WTC11 (cell line): ENCODE results near the gene KRT8. TPM values are rescaled to one million over a fixed set of nuclear protein-coding genes. Genes with fewer than 3 reads are reported as not detected.

ENCODE experiments used
- ATAC-seq: fragments of 200-7000 bp; cut with Tn5 transposase; 2 replicates; pipeline ENCODE4 v1.10.0; 2021; ENCODE audit warnings: mild to moderate bottlenecking, moderate library complexity
- CTCF ChIA-PET: fragments of 300-600 bp; sonication (Branson Sonifier 250); formaldehyde crosslinking; loops from one replicate; lab custom pipeline; 2021; ENCODE audit warnings: antibody characterized with exemption; lab: Charles Lee
- POLR2A ChIA-PET: fragments of 350-600 bp; sonication (Branson Sonifier 250); formaldehyde crosslinking; loops from one replicate; lab custom pipeline; 2021; ENCODE audit warnings: antibody characterized with exemption; lab: Charles Lee
- DNase-seq: peaks from one replicate; pipeline ENCODE4 v3.0.0; 2021; ENCODE audit warnings: low spot score
- H3K27ac Mint-ChIP-seq: 2 replicates; pipeline ENCODE4 v1.8.0; 2021; ENCODE audit warnings: mixed read lengths
- H3K27me3 Mint-ChIP-seq: 2 replicates; pipeline ENCODE4 v1.8.0; 2021; ENCODE audit warnings: low read depth, mild to moderate bottlenecking, moderate library complexity, mixed read lengths
- H3K36me3 Mint-ChIP-seq: 2 replicates; pipeline ENCODE4 v1.8.0; 2021; ENCODE audit warnings: mixed read lengths
- H3K4me1 Mint-ChIP-seq: 2 replicates; pipeline ENCODE4 v1.8.0; 2022; ENCODE audit warnings: mixed read lengths
- H3K4me3 Mint-ChIP-seq: 2 replicates; pipeline ENCODE4 v1.8.0; 2021; ENCODE audit warnings: mild to moderate bottlenecking, moderate library complexity, mixed read lengths
- H3K9me3 Mint-ChIP-seq: 2 replicates; pipeline ENCODE4 v1.8.0; 2021; ENCODE audit warnings: mixed read lengths
- ATF1 ChIP-seq: sonication (generic); formaldehyde crosslinking; IDR thresholded peaks from 2 replicates; pipeline ENCODE4 v1.8.1; 2023; ENCODE audit warnings: mild to moderate bottlenecking, moderate library complexity, missing genetic modification reagents
- E2F1 ChIP-seq: sonication (generic); formaldehyde crosslinking; IDR thresholded peaks from 2 replicates; pipeline ENCODE4 v1.8.0; 2022; ENCODE audit warnings: mild to moderate bottlenecking, missing genetic modification reagents
- E2F5 ChIP-seq: sonication (generic); formaldehyde crosslinking; IDR thresholded peaks from 2 replicates; pipeline ENCODE4 v1.8.1; 2022; ENCODE audit warnings: mild to moderate bottlenecking, moderate library complexity, missing genetic modification reagents
- FOXP4 ChIP-seq: sonication (generic); formaldehyde crosslinking; IDR thresholded peaks from 2 replicates; pipeline ENCODE4 v1.8.0; 2022; ENCODE audit warnings: mild to moderate bottlenecking, missing genetic modification reagents
- IRF1 ChIP-seq: sonication (generic); formaldehyde crosslinking; IDR thresholded peaks from 2 replicates; pipeline ENCODE4 v1.8.0; 2023; ENCODE audit warnings: missing genetic modification reagents
- MXD4 ChIP-seq: fragments of 250-450 bp; sonication (Bioruptor Pico); IDR thresholded peaks from 2 replicates; pipeline ENCODE4 v1.8.0; 2021; ENCODE audit warnings: mild to moderate bottlenecking, moderate library complexity, borderline replicate concordance
- MYBL2 ChIP-seq: sonication (generic); formaldehyde crosslinking; IDR thresholded peaks from 2 replicates; pipeline ENCODE4 v1.8.1; 2023; ENCODE audit warnings: mild to moderate bottlenecking, moderate library complexity, missing genetic modification reagents
- NFATC4 ChIP-seq: fragments of 250-450 bp; sonication (Bioruptor Pico); IDR thresholded peaks from 2 replicates; pipeline ENCODE4 v1.9.0; 2021; ENCODE audit warnings: mild to moderate bottlenecking
- NFYB ChIP-seq: sonication (generic); formaldehyde crosslinking; conservative IDR thresholded peaks from 2 replicates; pipeline ENCODE4 v1.8.0; 2022; ENCODE audit warnings: low read depth, missing genetic modification reagents
- NR1H2 ChIP-seq: sonication (generic); formaldehyde crosslinking; IDR thresholded peaks from 2 replicates; pipeline ENCODE4 v1.9.0; 2021; ENCODE audit warnings: mild to moderate bottlenecking, moderate library complexity, missing genetic modification reagents
- NR2C2 ChIP-seq: sonication (generic); formaldehyde crosslinking; IDR thresholded peaks from 2 replicates; pipeline ENCODE4 v1.8.0; 2022; ENCODE audit warnings: mild to moderate bottlenecking, missing genetic modification reagents
- NR3C1 ChIP-seq: sonication (generic); formaldehyde crosslinking; conservative IDR thresholded peaks from 2 replicates; pipeline ENCODE4 v1.8.1; 2023; ENCODE audit warnings: low read depth, mild to moderate bottlenecking, missing genetic modification reagents
- OVOL2 ChIP-seq: fragments of 250-450 bp; sonication (Bioruptor Pico); IDR thresholded peaks from 2 replicates; pipeline ENCODE4 v1.9.0; 2021; ENCODE audit warnings: mild to moderate bottlenecking, borderline replicate concordance
- SOX15 ChIP-seq: fragments of 250-450 bp; sonication (Bioruptor Pico); IDR thresholded peaks from 2 replicates; pipeline ENCODE4 v1.9.0; 2021; ENCODE audit warnings: mild to moderate bottlenecking
- ZBTB43 ChIP-seq: sonication (generic); formaldehyde crosslinking; IDR thresholded peaks from 2 replicates; pipeline ENCODE4 v1.8.1; 2023; ENCODE audit warnings: mild to moderate bottlenecking, missing genetic modification reagents
- ZMAT4 ChIP-seq: fragments of 250-450 bp; sonication (Bioruptor Pico); IDR thresholded peaks from 2 replicates; pipeline ENCODE4 v1.9.0; 2021; ENCODE audit warnings: mild to moderate bottlenecking
- ZNF121 ChIP-seq: sonication (generic); formaldehyde crosslinking; IDR thresholded peaks from 2 replicates; pipeline ENCODE4 v1.8.0; 2023; ENCODE audit warnings: missing genetic modification reagents
- ZNF219 ChIP-seq: sonication (generic); formaldehyde crosslinking; IDR thresholded peaks from 2 replicates; pipeline ENCODE4 v1.8.0; 2023; ENCODE audit warnings: missing genetic modification reagents, mild to moderate bottlenecking, borderline replicate concordance
- ZNF317 ChIP-seq: sonication (generic); formaldehyde crosslinking; IDR thresholded peaks from 2 replicates; pipeline ENCODE4 v1.8.1; 2023; ENCODE audit warnings: low read depth, mild to moderate bottlenecking, moderate library complexity, missing genetic modification reagents, borderline replicate concordance
- ZNF425 ChIP-seq: fragments of 250-450 bp; sonication (Bioruptor Pico); conservative IDR thresholded peaks from 2 replicates; pipeline ENCODE4 v1.9.0; 2021; ENCODE audit warnings: mild to moderate bottlenecking
- ZNF512 ChIP-seq: sonication (generic); formaldehyde crosslinking; IDR thresholded peaks from 2 replicates; pipeline ENCODE4 v1.8.1; 2022; ENCODE audit warnings: missing genetic modification reagents, borderline replicate concordance
- total RNA-seq: library from RNA; stranded (reverse); gene quantifications from 3 replicates; pipeline ENCODE4 v1.2.3, GENCODE V29; 2021

The KRT8 gene
- total RNA-seq, 1 experiment from 2014 or later = 477 TPM

- no peak for TF ChIP-seq NR2C2 (CRISPR knock-in tag)
- no peak for TF ChIP-seq ZBTB43 (CRISPR knock-in tag)
- no peak for TF ChIP-seq ZMAT4 (CRISPR knock-in tag)
- no peak for TF ChIP-seq ZNF121 (CRISPR knock-in tag)
- TF ChIP-seq FOXP4 (CRISPR knock-in tag) = no peak
- TF ChIP-seq ZNF317 (CRISPR knock-in tag) = no peak
- TF ChIP-seq ZNF219 (CRISPR knock-in tag) = no peak
- no peak for TF ChIP-seq ATF1 (CRISPR knock-in tag)
- no peak for TF ChIP-seq SOX15
- no peak for TF ChIP-seq MXD4 (CRISPR knock-in tag)
- TF ChIP-seq ZNF425 (CRISPR knock-in tag) = no peak
- TF ChIP-seq E2F1 (CRISPR knock-in tag) = no peak
- TF ChIP-seq ZNF512 = no peak
These were observed 40.0 kb upstream of the KRT8 start (continued) for GRCh38 chr12:52944683-52945388.

- no peak for DNase-seq
- Mint-ChIP-seq H3K27ac (no peak overlapping the region), H3K4me1 (peaks cover 58% of the 10 kb centered on the region), H3K9me3 (peaks cover 6% of the 10 kb centered on the region), H3K4me3 (no peak overlapping the region), H3K36me3 (peaks cover 6% of the 10 kb centered on the region), H3K27me3 (no peaks in the 10 kb centered on the region)
- ChIA-PET CTCF (interaction anchor here (0.8 to 1.3 kb wide), 2 partner anchors 17 to 38 kb away, joined by 3 to 4 read pairs; no protein-coding TSS in a partner anchor), POLR2A (interaction anchor here (1.4 kb wide), 1 partner anchor 38 kb away, joined by 3 read pairs; the partner anchor contains the start of gene KRT8)
- ATAC-seq = no peak
- TF ChIP-seq NFATC4 (CRISPR knock-in tag) (no peak), NR1H2 (CRISPR knock-in tag) (no peak), NFYB (no peak), MYBL2 (CRISPR knock-in tag) (no peak), OVOL2 (CRISPR knock-in tag) (no peak), IRF1 (CRISPR knock-in tag) (no peak), E2F5 (no peak), ZBTB43 (CRISPR knock-in tag) (no peak), NR3C1 (CRISPR knock-in tag) (no peak)
These were observed 38.0 kb upstream of the KRT8 start for GRCh38 chr12:52942901-52943181.
